Left ventricle myocardium inferior (tissue), 1 donor: Measurements from ENCODE around the gene ASIC2. TPM values are rescaled to one million over a fixed set of nuclear protein-coding genes. Genes with fewer than 3 reads are reported as not detected.
"Not testable (repeated sequence)": the region's sequence is repeated elsewhere in the genome, so short reads cannot be mapped to it uniquely, and the experiment has no call there.

Experiments used
- DNase-seq: peaks from one replicate; pipeline ENCODE4 v3.0.0-alpha.2; 2020
- H3K27ac ChIP-seq: fragments of 200-600 bp; replicated peaks from 2 replicates; pipeline ENCODE4 v1.8.0; 2021
- H3K27me3 ChIP-seq: fragments of 200-600 bp; 2 replicates; pipeline ENCODE4 v1.8.0; 2021; ENCODE audit warnings: low read depth
- H3K36me3 ChIP-seq: fragments of 200-600 bp; 2 replicates; pipeline ENCODE4 v1.8.0; 2021
- H3K4me1 ChIP-seq: fragments of 200-600 bp; 2 replicates; pipeline ENCODE4 v1.8.0; 2021
- H3K4me3 ChIP-seq: fragments of 200-600 bp; 2 replicates; pipeline ENCODE4 v1.8.0; 2021; ENCODE audit warnings: mild to moderate bottlenecking, moderate library complexity
- H3K9me3 ChIP-seq: fragments of 200-600 bp; replicated peaks from 2 replicates; pipeline ENCODE4 v1.8.0; 2021
- CTCF ChIP-seq: fragments of 200-600 bp; IDR thresholded peaks from 2 replicates; pipeline ENCODE4 v1.8.0; 2021; ENCODE audit warnings: antibody characterized with exemption, mild to moderate bottlenecking, borderline replicate concordance
- intact Hi-C: fragments of 100-400 bp; cut with micrococcal nuclease; formaldehyde crosslinking; loops from one replicate; pipeline ENCODE4 v1.11.0; 2022
- total RNA-seq: library from RNA; stranded (reverse); fragmentation: NEBNext Ultra II Directional; extraction: Animal tissue kit (Norgen Biotek cat#: 25700); gene quantifications from one replicate; pipeline ENCODE4 v1.2.1, GENCODE V29; 2021
- donor health status: DM: no; HTN: yes; CAD: no; lungs with severe emphysema.

ASIC2 gene
- total RNA-seq, 1 donor from 2014 or later: not detected

GRCh38 chr17:32976131-32976530 lies 317.0 kb downstream of the ASIC2 start:
- Histone ChIP-seq H3K27ac (no peak overlapping the region), H3K9me3 (peaks cover 2% of the 10 kb centered on the region), H3K4me3 (no peak overlapping the region), H3K36me3 (no peaks in the 10 kb centered on the region), H3K4me1 (no peaks in the 10 kb centered on the region), H3K27me3 (peaks cover 24% of the 10 kb centered on the region)
- intact Hi-C loops: no loop called here
- TF ChIP-seq CTCF: no peak
- DNase-seq: no peak

GRCh38 chr17:32971171-32971570 lies 321.9 kb downstream of the ASIC2 start:
- intact Hi-C loops: no loop called here
- no peak overlapping the region for H3K27ac ChIP-seq
- peaks cover 7% of the 10 kb centered on the region for H3K9me3 ChIP-seq
- no peaks in the 10 kb centered on the region for H3K27me3 ChIP-seq
- no peak overlapping the region for H3K4me3 ChIP-seq
- H3K36me3 ChIP-seq: no peaks in the 10 kb centered on the region
- no peak for TF ChIP-seq CTCF
- no peak for DNase-seq
- no peaks in the 10 kb centered on the region for H3K4me1 ChIP-seq

GRCh38 chr17:32970281-32970680 lies 322.8 kb downstream of the ASIC2 start:
- intact Hi-C loops: no loop called here
- Histone ChIP-seq H3K4me3 (no peak overlapping the region), H3K27ac (no peak overlapping the region), H3K4me1 (no peaks in the 10 kb centered on the region), H3K36me3 (no peaks in the 10 kb centered on the region), H3K27me3 (peaks cover 3% of the 10 kb centered on the region), H3K9me3 (peaks cover 7% of the 10 kb centered on the region)
- no peak for DNase-seq
- no peak for TF ChIP-seq CTCF

- H3K36me3 ChIP-seq, H3K4me1 ChIP-seq, H3K4me3 ChIP-seq, intact Hi-C loops, DNase-seq, H3K27ac ChIP-seq, H3K9me3 ChIP-seq: not testable (repeated sequence)
- peaks cover 14% of the 10 kb centered on the region for H3K27me3 ChIP-seq
Observed at GRCh38 chr17:32969231-32969630, 323.9 kb downstream of the ASIC2 start.

- no peak for TF ChIP-seq CTCF
- intact Hi-C loops: no loop called here
Observed at GRCh38 chr17:32964541-32964940, 328.6 kb downstream of the ASIC2 start.

More at GRCh38 chr17:32964541-32964940, 328.6 kb downstream of the ASIC2 start:
- H3K9me3 ChIP-seq: peaks cover 7% of the 10 kb centered on the region
- no peaks in the 10 kb centered on the region for H3K4me1 ChIP-seq
- H3K27me3 ChIP-seq: peaks cover 48% of the 10 kb centered on the region
- no peak overlapping the region for H3K4me3 ChIP-seq
- H3K36me3 ChIP-seq: no peaks in the 10 kb centered on the region
- no peak overlapping the region for H3K27ac ChIP-seq
- DNase-seq: no peak
